HUDEP-2 (cell line): ENCODE results near the gene CHPT1.

ENCODE experiments used
- DNase-seq, 76 experiments: peaks; one replicate each; lab custom pipeline; 2025; ENCODE audit not compliant: unreplicated experiment in 76 of 76; lab: John Stamatoyannopoulos, UW

CHPT1 gene

GRCh38 chr12:101759396-101760047, 62.1 kb downstream of the CHPT1 start:
- peak in 16 of 76 experiments; percentile 3 to 42 (median 23) for DNase-seq

GRCh38 chr12:101761350-101761749, 63.9 kb downstream of the CHPT1 start:
- no peak for DNase-seq

- no peak for DNase-seq
Measured at GRCh38 chr12:101761781-101762180, 64.3 kb downstream of the CHPT1 start.

- no peak for DNase-seq
Measured at GRCh38 chr12:101763246-101763931, 65.9 kb downstream of the CHPT1 start.

GRCh38 chr12:101764051-101764792, 66.8 kb downstream of the CHPT1 start:
- no peak for DNase-seq

GRCh38 chr12:101767537-101767936, 70.1 kb downstream of the CHPT1 start:
- DNase-seq: no peak

GRCh38 chr12:101768781-101769180, 71.3 kb downstream of the CHPT1 start:
- no peak for DNase-seq

- DNase-seq: no peak
Measured at GRCh38 chr12:101769865-101770264, 72.4 kb downstream of the CHPT1 start.

GRCh38 chr12:101772012-101772775, 74.8 kb downstream of the CHPT1 start:
- no peak for DNase-seq

GRCh38 chr12:101773650-101774162, 76.3 kb downstream of the CHPT1 start:
- peak in 56 of 76 experiments; percentile 7 to 68 (median 34) for DNase-seq

GRCh38 chr12:101775816-101776215, 78.4 kb downstream of the CHPT1 start:
- DNase-seq: no peak

GRCh38 chr12:101777485-101777884, 80.0 kb downstream of the CHPT1 start:
- DNase-seq: no peak

GRCh38 chr12:101777978-101778377, 80.5 kb downstream of the CHPT1 start:
- no peak for DNase-seq
